GM12878 (cell line): ENCODE measurements around the gene SELENOT. TPM values are rescaled to one million over a fixed set of nuclear protein-coding genes. Genes with fewer than 3 reads are reported as not detected.

Experiments
- ATAC-seq: fragments of 200-7000 bp; cut with Tn5 transposase; 3 replicates; pipeline ENCODE4 v1.9.1; 2020; ENCODE audit warnings: mild to moderate bottlenecking, moderate library complexity
- BruUV-seq: library from RNA; stranded (reverse); fragments of 400-500 nt; replicated peaks from 2 replicates; lab custom pipeline; 2021; lab: Mats Ljungman, UMichigan
- CTCF ChIA-PET: fragments of 300-600 bp; sonication (Branson Sonifier 250); formaldehyde crosslinking; extraction: SDS; loops from one replicate; lab custom pipeline; 2021; ENCODE audit warnings: inconsistent platforms; lab: Yijun Ruan, JAX
- POLR2A ChIA-PET: fragments of 350-600 bp; formaldehyde crosslinking; extraction: SDS; loops from one replicate; lab custom pipeline; 2021; ENCODE audit warnings: inconsistent platforms; lab: Charles Lee
- RAD21 ChIA-PET: fragments of 300-600 bp; sonication (Branson Sonifier 250); formaldehyde crosslinking; loops from one replicate; lab custom pipeline; 2023; ENCODE audit warnings: antibody characterized with exemption; ENCODE audit not compliant: unreplicated experiment; lab: Charles Lee
- SMC1A ChIA-PET: fragments of 300-600 bp; sonication (Branson Sonifier 250); formaldehyde crosslinking; loops from one replicate; lab custom pipeline; 2023; ENCODE audit not compliant: unreplicated experiment, uncharacterized antibody; lab: Charles Lee
- DNase-seq: peaks from one replicate; pipeline ENCODE4 v3.0.0-alpha.2; 2011; ENCODE audit warnings: low read depth, low spot score
- FAIRE-seq: peaks from 3 replicates; lab custom pipeline; 2011; peaks lifted over from hg19 to GRCh38; lab: Jason Lieb, UNC
- H2AFZ ChIP-seq: 2 replicates; pipeline ENCODE4 v1.6.0; 2011; ENCODE audit warnings: low read depth, low read length, control low read depth; ENCODE audit not compliant: control insufficient read depth
- H3K27ac ChIP-seq: 2 replicates; pipeline ENCODE4 v1.5.1; 2011; ENCODE audit warnings: control low read depth; ENCODE audit not compliant: control insufficient read depth, insufficient read depth
- H3K27me3 ChIP-seq, 2 experiments: replicated peaks in 1 of 2; 2 replicates each; pipeline versions ENCODE4 v1.6.0 to v1.6.1; 2011; ENCODE audit warnings: low read length in 1 of 2; ENCODE audit not compliant: control insufficient read depth in 2 of 2, insufficient read depth in 2 of 2
- H3K36me3 ChIP-seq, 2 experiments: 2 replicates each; pipeline ENCODE4 v1.5.1; 2011; ENCODE audit warnings: low read length in 1 of 2; ENCODE audit not compliant: control insufficient read depth in 2 of 2, insufficient read depth in 2 of 2
- H3K4me1 ChIP-seq: 2 replicates; pipeline ENCODE4 v1.6.1; 2011; ENCODE audit warnings: mild to moderate bottlenecking, low read length, moderate library complexity, mixed read lengths; ENCODE audit not compliant: control insufficient read depth, insufficient read depth
- H3K4me2 ChIP-seq: 2 replicates; pipeline ENCODE4 v1.6.0; 2011; ENCODE audit warnings: control low read depth; ENCODE audit not compliant: control insufficient read depth, insufficient read depth
- H3K4me3 ChIP-seq: fragments of 200-600 bp; sonication (generic); 2 replicates; pipeline ENCODE4 v1.5.1; 2016
- H3K79me2 ChIP-seq: 2 replicates; pipeline ENCODE4 v1.6.0; 2011; ENCODE audit warnings: low read length; ENCODE audit not compliant: control insufficient read depth, insufficient read depth
- H3K9ac ChIP-seq: 2 replicates; pipeline ENCODE4 v1.8.0; 2011; ENCODE audit warnings: low read length, control low read depth, mixed read lengths; ENCODE audit not compliant: control insufficient read depth, insufficient read depth
- H3K9me3 ChIP-seq: replicated peaks from 3 replicates; pipeline ENCODE4 v1.5.1; 2011; ENCODE audit warnings: mild to moderate bottlenecking, low read length; ENCODE audit not compliant: control insufficient read depth, insufficient read depth
- H4K20me1 ChIP-seq: 2 replicates; pipeline ENCODE4 v1.6.0; 2011; ENCODE audit not compliant: control insufficient read depth, insufficient read depth
- ETV6 ChIP-seq, 2 experiments: fragments of 450-650 bp in 1 of 2; IDR thresholded peaks in 1 of 2; conservative IDR thresholded peaks in 1 of 2; 2 replicates each; pipeline ENCODE4 v1.6.1; 2014; ENCODE audit warnings: antibody characterized with exemption in 1 of 2, borderline replicate concordance in 1 of 2, low read depth in 1 of 2, mild to moderate bottlenecking in 1 of 2, moderate library complexity in 1 of 2
- FOXK2 ChIP-seq: fragments of 450-650 bp; IDR thresholded peaks from 2 replicates; pipeline ENCODE4 v1.6.1; 2017; ENCODE audit warnings: mild to moderate bottlenecking, moderate library complexity
- HCFC1 ChIP-seq: fragments of 150-350 bp; IDR thresholded peaks from 2 replicates; pipeline ENCODE4 v1.6.1; 2014; ENCODE audit warnings: low read length
- IKZF1 ChIP-seq: fragments of 450-650 bp; conservative IDR thresholded peaks from 2 replicates; pipeline ENCODE4 v1.6.1; 2017; ENCODE audit warnings: antibody characterized with exemption, mild to moderate bottlenecking
- KDM1A ChIP-seq: fragments of 200-600 bp; sonication (generic); IDR thresholded peaks from 2 replicates; pipeline ENCODE4 v1.6.1; 2016; ENCODE audit warnings: borderline replicate concordance
- LARP7 ChIP-seq: fragments of 450-650 bp; IDR thresholded peaks from 2 replicates; pipeline ENCODE4 v1.6.1; 2017; ENCODE audit warnings: mild to moderate bottlenecking
- RBBP5 ChIP-seq: fragments of 200-600 bp; sonication (generic); conservative IDR thresholded peaks from 2 replicates; pipeline ENCODE4 v1.6.1; 2016
- SREBF1 ChIP-seq: IDR thresholded peaks from 2 replicates; pipeline ENCODE4 v1.6.1; 2012; ENCODE audit warnings: mild to moderate bottlenecking, low read length
- TAF1 ChIP-seq: IDR thresholded peaks from 2 replicates; pipeline ENCODE4 v1.6.1; 2011; ENCODE audit warnings: mild to moderate bottlenecking, low read depth, low read length, borderline replicate concordance
- ZZZ3 ChIP-seq: IDR thresholded peaks from 2 replicates; pipeline ENCODE4 v1.6.1; 2011; ENCODE audit warnings: low read depth; ENCODE audit not compliant: control insufficient read depth, insufficient read length
- WGBS: methylation state at CpG from one replicate; pipeline ENCODE4 v1.1.6; 2016; ENCODE audit warnings: low lambda C conversion rate; ENCODE audit not compliant: insufficient replicate concordance, insufficient coverage; ENCODE audit errors: missing lambda C conversion rate; 5-methylcytosine and 5-hydroxymethylcytosine counted together
- in situ Hi-C: fragments of 300-500 bp; cut with MboI; formaldehyde crosslinking; loops from 9 replicates; pipeline ENCODE4 v1.14.3; 2018; ENCODE audit warnings: mixed read lengths
- intact Hi-C: fragments of 100-400 bp; cut with micrococcal nuclease; formaldehyde crosslinking; loops from one replicate; pipeline ENCODE4 v1.14.2; 2022; ENCODE audit not compliant: unreplicated experiment
- polyA plus RNA-seq, 11 experiments: library from polyadenylated mRNA; depleted of rRNA in 4 of 11; unstranded in 6 of 11; stranded (reverse) in 5 of 11; fragments of >200 nt; fragmentation: Nextera tagmentation in 4 of 11; fragmentation: Illumina TruSeq in 1 of 11; extraction: Ambion mirVana in 4 of 11; extraction: Trizol in 1 of 11; gene quantifications; 1 replicate in 1 of 11; 2 replicates in 10 of 11; pipeline versions ENCODE4 v1.2.1 to v1.2.3, GENCODE V29; 2011 to 2016; ENCODE audit warnings: inconsistent platforms in 2 of 11, missing spikeins in 2 of 11, low read depth in 1 of 11
- total RNA-seq, 4 experiments: library from RNA; depleted of rRNA in 3 of 4; stranded (reverse); fragments of >200 nt in 3 of 4; fragmentation: Illumina TruSeq in 1 of 4; extraction: Trizol in 1 of 4; gene quantifications; 2 replicates each; pipeline versions ENCODE4 v1.2.1 to v1.2.3, GENCODE V29; 2013 to 2021
- TF ChIP-seq, protein P1 (sequence below): fragments of 450-650 bp; formaldehyde crosslinking; IDR thresholded peaks from 2 replicates; pipeline ENCODE4 v1.5.0; 2022; ENCODE audit warnings: mild to moderate bottlenecking, missing genetic modification characterization
- TF ChIP-seq, protein P2 (sequence below): fragments of 450-650 bp; IDR thresholded peaks from 2 replicates; pipeline ENCODE4 v1.6.1; 2014; ENCODE audit warnings: mild to moderate bottlenecking
- TF ChIP-seq, protein P3 (sequence below): fragments of 450-650 bp; IDR thresholded peaks from 2 replicates; pipeline ENCODE4 v1.6.1; 2017; ENCODE audit warnings: low read depth, mild to moderate bottlenecking, moderate library complexity
- TF ChIP-seq, protein P4 (sequence below): fragments of 450-650 bp; IDR thresholded peaks from 2 replicates; pipeline ENCODE4 v1.6.1; 2016; ENCODE audit warnings: mild to moderate bottlenecking
- TF ChIP-seq, protein P5 (sequence below): fragments of 450-650 bp; IDR thresholded peaks from 2 replicates; pipeline ENCODE4 v1.6.1; 2017; ENCODE audit warnings: antibody characterized with exemption, mild to moderate bottlenecking, moderate library complexity

SELENOT gene
- total and polyA plus RNA-seq, 10 of the 15 experiments (the other 5 are each of a cell fraction or from before 2014, with no cell fraction given) = 89.4 to 768 (median 261) TPM

DNA sequence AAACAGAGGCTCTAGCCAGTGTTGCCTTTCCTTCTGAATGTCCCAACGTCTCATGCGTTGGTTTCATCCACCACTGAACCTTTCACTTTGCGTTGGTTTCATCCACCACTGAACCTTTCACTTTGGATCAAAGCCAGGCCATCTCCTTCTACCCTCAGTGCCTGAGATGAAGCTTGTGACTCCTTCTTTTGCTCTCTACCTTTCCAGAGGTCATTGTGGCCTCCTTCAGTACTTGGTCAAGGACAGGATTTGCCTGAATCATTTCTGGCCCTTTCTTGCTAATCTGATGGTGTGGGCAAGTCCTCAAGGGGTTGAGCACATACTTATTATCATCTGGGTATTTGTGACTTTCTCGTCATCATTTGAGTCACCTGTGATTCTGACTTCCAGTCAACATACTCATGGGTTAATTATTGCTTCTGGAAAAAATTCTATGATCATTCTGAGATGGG lies 50.0 kb downstream of the SELENOT start:
- DNase-seq = peak; percentile 13
- TF ChIP-seq, protein P1, sequence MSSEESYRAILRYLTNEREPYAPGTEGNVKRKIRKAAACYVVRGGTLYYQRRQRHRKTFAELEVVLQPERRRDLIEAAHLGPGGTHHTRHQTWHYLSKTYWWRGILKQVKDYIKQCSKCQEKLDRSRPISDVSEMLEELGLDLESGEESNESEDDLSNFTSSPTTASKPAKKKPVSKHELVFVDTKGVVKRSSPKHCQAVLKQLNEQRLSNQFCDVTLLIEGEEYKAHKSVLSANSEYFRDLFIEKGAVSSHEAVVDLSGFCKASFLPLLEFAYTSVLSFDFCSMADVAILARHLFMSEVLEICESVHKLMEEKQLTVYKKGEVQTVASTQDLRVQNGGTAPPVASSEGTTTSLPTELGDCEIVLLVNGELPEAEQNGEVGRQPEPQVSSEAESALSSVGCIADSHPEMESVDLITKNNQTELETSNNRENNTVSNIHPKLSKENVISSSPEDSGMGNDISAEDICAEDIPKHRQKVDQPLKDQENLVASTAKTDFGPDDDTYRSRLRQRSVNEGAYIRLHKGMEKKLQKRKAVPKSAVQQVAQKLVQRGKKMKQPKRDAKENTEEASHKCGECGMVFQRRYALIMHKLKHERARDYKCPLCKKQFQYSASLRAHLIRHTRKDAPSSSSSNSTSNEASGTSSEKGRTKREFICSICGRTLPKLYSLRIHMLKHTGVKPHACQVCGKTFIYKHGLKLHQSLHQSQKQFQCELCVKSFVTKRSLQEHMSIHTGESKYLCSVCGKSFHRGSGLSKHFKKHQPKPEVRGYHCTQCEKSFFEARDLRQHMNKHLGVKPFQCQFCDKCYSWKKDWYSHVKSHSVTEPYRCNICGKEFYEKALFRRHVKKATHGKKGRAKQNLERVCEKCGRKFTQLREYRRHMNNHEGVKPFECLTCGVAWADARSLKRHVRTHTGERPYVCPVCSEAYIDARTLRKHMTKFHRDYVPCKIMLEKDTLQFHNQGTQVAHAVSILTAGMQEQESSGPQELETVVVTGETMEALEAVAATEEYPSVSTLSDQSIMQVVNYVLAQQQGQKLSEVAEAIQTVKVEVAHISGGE (CRISPR knock-in tag) = no peak
- TF ChIP-seq, protein P2, sequence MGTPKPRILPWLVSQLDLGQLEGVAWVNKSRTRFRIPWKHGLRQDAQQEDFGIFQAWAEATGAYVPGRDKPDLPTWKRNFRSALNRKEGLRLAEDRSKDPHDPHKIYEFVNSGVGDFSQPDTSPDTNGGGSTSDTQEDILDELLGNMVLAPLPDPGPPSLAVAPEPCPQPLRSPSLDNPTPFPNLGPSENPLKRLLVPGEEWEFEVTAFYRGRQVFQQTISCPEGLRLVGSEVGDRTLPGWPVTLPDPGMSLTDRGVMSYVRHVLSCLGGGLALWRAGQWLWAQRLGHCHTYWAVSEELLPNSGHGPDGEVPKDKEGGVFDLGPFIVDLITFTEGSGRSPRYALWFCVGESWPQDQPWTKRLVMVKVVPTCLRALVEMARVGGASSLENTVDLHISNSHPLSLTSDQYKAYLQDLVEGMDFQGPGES = no peak
- TF ChIP-seq RBBP5 (no peak), LARP7 (no peak), FOXK2 (no peak), ZZZ3 (no peak), SREBF1 (no peak), KDM1A (no peak), TAF1 (no peak), IKZF1 (no peak), HCFC1 (no peak), ETV6 (conservative IDR thresholded peaks at IDR 0.05 in 1 of 2, IDR thresholded peaks at IDR 0.05 in 1 of 2; ENCODE audit: borderline replicate concordance in 1 of 2, low read depth in 1 of 2) (no peak)
- TF ChIP-seq, protein P3, sequence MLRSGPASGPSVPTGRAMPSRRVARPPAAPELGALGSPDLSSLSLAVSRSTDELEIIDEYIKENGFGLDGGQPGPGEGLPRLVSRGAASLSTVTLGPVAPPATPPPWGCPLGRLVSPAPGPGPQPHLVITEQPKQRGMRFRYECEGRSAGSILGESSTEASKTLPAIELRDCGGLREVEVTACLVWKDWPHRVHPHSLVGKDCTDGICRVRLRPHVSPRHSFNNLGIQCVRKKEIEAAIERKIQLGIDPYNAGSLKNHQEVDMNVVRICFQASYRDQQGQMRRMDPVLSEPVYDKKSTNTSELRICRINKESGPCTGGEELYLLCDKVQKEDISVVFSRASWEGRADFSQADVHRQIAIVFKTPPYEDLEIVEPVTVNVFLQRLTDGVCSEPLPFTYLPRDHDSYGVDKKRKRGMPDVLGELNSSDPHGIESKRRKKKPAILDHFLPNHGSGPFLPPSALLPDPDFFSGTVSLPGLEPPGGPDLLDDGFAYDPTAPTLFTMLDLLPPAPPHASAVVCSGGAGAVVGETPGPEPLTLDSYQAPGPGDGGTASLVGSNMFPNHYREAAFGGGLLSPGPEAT = no peak
- TF ChIP-seq, protein P4, sequence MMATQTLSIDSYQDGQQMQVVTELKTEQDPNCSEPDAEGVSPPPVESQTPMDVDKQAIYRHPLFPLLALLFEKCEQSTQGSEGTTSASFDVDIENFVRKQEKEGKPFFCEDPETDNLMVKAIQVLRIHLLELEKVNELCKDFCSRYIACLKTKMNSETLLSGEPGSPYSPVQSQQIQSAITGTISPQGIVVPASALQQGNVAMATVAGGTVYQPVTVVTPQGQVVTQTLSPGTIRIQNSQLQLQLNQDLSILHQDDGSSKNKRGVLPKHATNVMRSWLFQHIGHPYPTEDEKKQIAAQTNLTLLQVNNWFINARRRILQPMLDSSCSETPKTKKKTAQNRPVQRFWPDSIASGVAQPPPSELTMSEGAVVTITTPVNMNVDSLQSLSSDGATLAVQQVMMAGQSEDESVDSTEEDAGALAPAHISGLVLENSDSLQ = no peak
- TF ChIP-seq, protein P5, sequence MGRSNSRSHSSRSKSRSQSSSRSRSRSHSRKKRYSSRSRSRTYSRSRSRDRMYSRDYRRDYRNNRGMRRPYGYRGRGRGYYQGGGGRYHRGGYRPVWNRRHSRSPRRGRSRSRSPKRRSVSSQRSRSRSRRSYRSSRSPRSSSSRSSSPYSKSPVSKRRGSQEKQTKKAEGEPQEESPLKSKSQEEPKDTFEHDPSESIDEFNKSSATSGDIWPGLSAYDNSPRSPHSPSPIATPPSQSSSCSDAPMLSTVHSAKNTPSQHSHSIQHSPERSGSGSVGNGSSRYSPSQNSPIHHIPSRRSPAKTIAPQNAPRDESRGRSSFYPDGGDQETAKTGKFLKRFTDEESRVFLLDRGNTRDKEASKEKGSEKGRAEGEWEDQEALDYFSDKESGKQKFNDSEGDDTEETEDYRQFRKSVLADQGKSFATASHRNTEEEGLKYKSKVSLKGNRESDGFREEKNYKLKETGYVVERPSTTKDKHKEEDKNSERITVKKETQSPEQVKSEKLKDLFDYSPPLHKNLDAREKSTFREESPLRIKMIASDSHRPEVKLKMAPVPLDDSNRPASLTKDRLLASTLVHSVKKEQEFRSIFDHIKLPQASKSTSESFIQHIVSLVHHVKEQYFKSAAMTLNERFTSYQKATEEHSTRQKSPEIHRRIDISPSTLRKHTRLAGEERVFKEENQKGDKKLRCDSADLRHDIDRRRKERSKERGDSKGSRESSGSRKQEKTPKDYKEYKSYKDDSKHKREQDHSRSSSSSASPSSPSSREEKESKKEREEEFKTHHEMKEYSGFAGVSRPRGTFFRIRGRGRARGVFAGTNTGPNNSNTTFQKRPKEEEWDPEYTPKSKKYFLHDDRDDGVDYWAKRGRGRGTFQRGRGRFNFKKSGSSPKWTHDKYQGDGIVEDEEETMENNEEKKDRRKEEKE = no peak

More for the DNA sequence above, 50.0 kb downstream of the SELENOT start:
- FAIRE-seq = peak; percentile 81
- ChIA-PET CTCF (no interaction called here), POLR2A (no interaction called here), SMC1A (no interaction called here), RAD21 (no interaction called here)
- Histone ChIP-seq H3K27me3 (no peaks in the 10 kb centered on the region), H3K9ac (no peak overlapping the region), H3K4me3 (no peak overlapping the region), H3K4me2 (no peak overlapping the region; the same call in 1 of the 2 replicates), H3K79me2 (no peaks in the 10 kb centered on the region), H3K36me3 (no peaks in the 10 kb centered on the region), H3K9me3 (no peaks in the 10 kb centered on the region), H2AFZ (peak overlapping the region; percentile 64), H4K20me1 (no peaks in the 10 kb centered on the region), H3K4me1 (peaks cover 8% of the 10 kb centered on the region; the same call in 1 of the 2 replicates), H3K27ac (no peak overlapping the region)
- intact Hi-C loops = no loop called here
- no TSS peak for BruUV-seq
- peak; percentile 73 for ATAC-seq
- 2% methylated on average over 4 of the region's 4 CpGs for WGBS
- in situ Hi-C loops = no loop called here
